H9 (cell line): ENCODE measurements around the gene IGF2R. TPM values are rescaled to one million over a fixed set of nuclear protein-coding genes. Genes with fewer than 3 reads are reported as not detected.

Source experiments
- DNase-seq: peaks from one replicate; pipeline ENCODE4 v3.0.0-alpha.2; 2017
- H2AFZ ChIP-seq: one replicate; pipeline ENCODE4 v1.6.1; 2013; ENCODE audit warnings: mild to moderate bottlenecking, low read length, control low read depth, moderate library complexity
- H2AK5ac ChIP-seq: 2 replicates; pipeline ENCODE4 v1.6.1; 2013; ENCODE audit warnings: low read length, control low read depth, mixed read lengths; ENCODE audit not compliant: insufficient read length
- H2BK120ac ChIP-seq: one replicate; pipeline ENCODE4 v1.6.1; 2013; ENCODE audit warnings: low read depth, mild to moderate bottlenecking, low read length, control low read depth, inconsistent platforms; ENCODE audit not compliant: poor library complexity, severe bottlenecking
- H2BK12ac ChIP-seq: 2 replicates; pipeline ENCODE4 v1.6.1; 2013; ENCODE audit warnings: low read length, control low read depth, mixed read lengths, low read depth; ENCODE audit not compliant: insufficient read length
- H2BK15ac ChIP-seq: 2 replicates; pipeline ENCODE4 v1.6.1; 2013; ENCODE audit warnings: low read depth, low read length, control low read depth
- H2BK20ac ChIP-seq: one replicate; pipeline ENCODE4 v1.6.1; 2013; ENCODE audit warnings: low read depth, mild to moderate bottlenecking, low read length, control low read depth, inconsistent platforms; ENCODE audit not compliant: poor library complexity, severe bottlenecking
- H2BK5ac ChIP-seq: 2 replicates; pipeline ENCODE4 v1.6.1; 2013; ENCODE audit warnings: low read length, control low read depth, mixed read lengths; ENCODE audit not compliant: insufficient read length
- H3K14ac ChIP-seq: 2 replicates; pipeline ENCODE4 v1.6.1; 2013; ENCODE audit warnings: low read length, control low read depth; ENCODE audit not compliant: insufficient read depth
- H3K18ac ChIP-seq: 2 replicates; pipeline ENCODE4 v1.6.1; 2013; ENCODE audit warnings: low read depth, mild to moderate bottlenecking, mixed read lengths, low read length, control low read depth; ENCODE audit not compliant: insufficient read length
- H3K23ac ChIP-seq: 2 replicates; pipeline ENCODE4 v1.6.1; 2013; ENCODE audit warnings: low read length, control low read depth, mixed read lengths, low read depth; ENCODE audit not compliant: insufficient read length
- H3K23me2 ChIP-seq: 2 replicates; pipeline ENCODE4 v1.6.1; 2013; ENCODE audit warnings: low read depth, mild to moderate bottlenecking, mixed read lengths, low read length, control low read depth; ENCODE audit not compliant: insufficient read length, poor library complexity, severe bottlenecking
- H3K27ac ChIP-seq: 2 replicates; pipeline ENCODE4 v1.5.1; 2013; ENCODE audit warnings: low read length, control low read depth, mixed read lengths, low read depth; ENCODE audit not compliant: insufficient read length
- H3K27me3 ChIP-seq: 2 replicates; pipeline ENCODE4 v1.6.1; 2013; ENCODE audit warnings: low read length, control low read depth, inconsistent platforms; ENCODE audit not compliant: insufficient read depth
- H3K4ac ChIP-seq: 2 replicates; pipeline ENCODE4 v1.6.1; 2013; ENCODE audit warnings: low read depth, mild to moderate bottlenecking, control low read depth, inconsistent platforms, low read length, moderate library complexity
- H3K4me1 ChIP-seq: 2 replicates; pipeline ENCODE4 v1.6.1; 2013; ENCODE audit warnings: low read length, control low read depth, inconsistent platforms; ENCODE audit not compliant: insufficient read depth
- H3K4me2 ChIP-seq: 2 replicates; pipeline ENCODE4 v1.6.1; 2013; ENCODE audit warnings: low read length, control low read depth, mixed read lengths; ENCODE audit not compliant: insufficient read length, insufficient read depth
- H3K56ac ChIP-seq: 2 replicates; pipeline ENCODE4 v1.6.1; 2013; ENCODE audit warnings: low read depth, mild to moderate bottlenecking, mixed read lengths, low read length, control low read depth; ENCODE audit not compliant: insufficient read length
- H3K79me1 ChIP-seq: 2 replicates; pipeline ENCODE4 v1.6.1; 2013; ENCODE audit warnings: low read depth, mild to moderate bottlenecking, moderate library complexity, low read length, control low read depth, inconsistent platforms; ENCODE audit not compliant: insufficient read depth, poor library complexity, severe bottlenecking
- H3K79me2 ChIP-seq: 2 replicates; pipeline ENCODE4 v1.6.1; 2013; ENCODE audit warnings: low read length, control low read depth, inconsistent platforms; ENCODE audit not compliant: insufficient read depth
- H3K9ac ChIP-seq: 2 replicates; pipeline ENCODE4 v1.6.1; 2013; ENCODE audit warnings: low read length, control low read depth, mixed read lengths; ENCODE audit not compliant: insufficient read length; ENCODE audit errors: extremely low read depth
- H3K9me3 ChIP-seq: one replicate; pipeline ENCODE4 v1.6.1; 2013; ENCODE audit warnings: low read depth, low read length, inconsistent platforms; ENCODE audit not compliant: control insufficient read depth
- H3T11ph ChIP-seq: one replicate; pipeline ENCODE4 v1.6.1; 2013; ENCODE audit warnings: mild to moderate bottlenecking, low read length, control low read depth, inconsistent platforms
- H4K20me1 ChIP-seq: one replicate; pipeline ENCODE4 v1.6.1; 2013; ENCODE audit not compliant: control insufficient read depth, insufficient read length, insufficient read depth
- H4K5ac ChIP-seq: 2 replicates; pipeline ENCODE4 v1.6.1; 2013; ENCODE audit warnings: low read depth, mild to moderate bottlenecking, mixed read lengths, low read length, control low read depth; ENCODE audit not compliant: insufficient read length
- H4K8ac ChIP-seq: replicated peaks from 2 replicates; pipeline ENCODE4 v1.6.1; 2013; ENCODE audit warnings: low read length, control low read depth, mixed read lengths, low read depth; ENCODE audit not compliant: insufficient read length
- H4K91ac ChIP-seq: 2 replicates; pipeline ENCODE4 v1.6.1; 2013; ENCODE audit warnings: low read depth, mild to moderate bottlenecking, moderate library complexity, mixed read lengths, low read length, control low read depth; ENCODE audit not compliant: insufficient read length
- H3K27ac Mint-ChIP-seq, 3 experiments: 2 replicates in 2 of 3; 3 replicates in 1 of 3; pipeline ENCODE4 v1.8.0; 2020 to 2021; ENCODE audit warnings: mixed read lengths in 3 of 3, mild to moderate bottlenecking in 1 of 3, moderate library complexity in 1 of 3
- H3K27me3 Mint-ChIP-seq: 2 replicates; pipeline ENCODE4 v1.8.0; 2021; ENCODE audit warnings: low read depth, mild to moderate bottlenecking, moderate library complexity, mixed read lengths
- H3K36me3 Mint-ChIP-seq, 3 experiments: 2 replicates in 2 of 3; 3 replicates in 1 of 3; pipeline ENCODE4 v1.8.0; 2020 to 2021; ENCODE audit warnings: low read depth in 3 of 3, mixed read lengths in 3 of 3; ENCODE audit not compliant: insufficient read depth in 1 of 3
- H3K4me1 Mint-ChIP-seq, 2 experiments: 2 replicates each; pipeline ENCODE4 v1.8.0; 2020; ENCODE audit warnings: mixed read lengths in 2 of 2
- H3K4me3 Mint-ChIP-seq, 2 experiments: 2 replicates in 1 of 2; 3 replicates in 1 of 2; pipeline ENCODE4 v1.8.0; 2020 to 2021; ENCODE audit warnings: mild to moderate bottlenecking in 2 of 2, mixed read lengths in 2 of 2, moderate library complexity in 1 of 2
- H3K9me3 Mint-ChIP-seq, 2 experiments: 2 replicates in 1 of 2; 3 replicates in 1 of 2; pipeline ENCODE4 v1.8.0; 2020; ENCODE audit warnings: mild to moderate bottlenecking in 2 of 2, mixed read lengths in 2 of 2, moderate library complexity in 1 of 2
- CTCF ChIP-seq: fragments of 200-600 bp; sonication (generic); conservative IDR thresholded peaks from 3 replicates; pipeline ENCODE4 v1.8.0; 2021; ENCODE audit warnings: antibody characterized with exemption, mild to moderate bottlenecking
- WGBS: extraction: QIAGEN DNeasy Blood & Tissue Kit; methylation state at CpG from one replicate; pipeline ENCODE4 v1.1.7; 2013; ENCODE audit warnings: missing lambda C conversion rate, low lambda C conversion rate, mixed read lengths; ENCODE audit not compliant: insufficient read length; ENCODE audit errors: extremely low coverage; 5-methylcytosine and 5-hydroxymethylcytosine counted together
- total RNA-seq: library from RNA; stranded (reverse); gene quantifications from 2 replicates; pipeline ENCODE4 v1.2.1, GENCODE V29; 2021

The IGF2R gene
- total RNA-seq, 1 experiment from 2014 or later = 66.7 TPM

- Histone ChIP-seq H3K79me2 (no peaks in the 10 kb centered on the region), H2BK120ac (no peak overlapping the region), H3T11ph (no peak overlapping the region), H3K14ac (no peak overlapping the region), H3K9ac (no peak overlapping the region), H4K5ac (no peak overlapping the region), H3K9me3 (no peaks in the 10 kb centered on the region), H3K79me1 (no peaks in the 10 kb centered on the region), H2BK5ac (no peak overlapping the region), H2AFZ (no peak overlapping the region), H2BK12ac (no peak overlapping the region), H3K18ac (no peak overlapping the region), H4K8ac (no peak overlapping the region), H3K27me3 (no peaks in the 10 kb centered on the region), H3K27ac (no peak overlapping the region), H3K23me2 (no peaks in the 10 kb centered on the region), H3K4ac (no peak overlapping the region), H3K56ac (no peak overlapping the region), H3K4me2 (no peak overlapping the region), H2BK15ac (no peak overlapping the region), H2BK20ac (no peak overlapping the region), H3K4me1 (no peaks in the 10 kb centered on the region), H4K91ac (no peak overlapping the region), H4K20me1 (no peaks in the 10 kb centered on the region), H2AK5ac (no peak overlapping the region), H3K23ac (no peak overlapping the region)
- 0 out of 7 replicates have a peak, but pooled peaks cover 0 to 2% (median 0%) of the 10 kb centered on the region in 3 experiments for H3K36me3 Mint-ChIP-seq
- H3K9me3 Mint-ChIP-seq = peaks cover 0 to 2% of the 10 kb centered on the region in 2 experiments; a peak in 2 of 5 replicates
- peaks cover 2% of the 10 kb centered on the region; the same call in 1 of the 2 replicates for H3K27me3 Mint-ChIP-seq
- WGBS = no CpG with 5 or more reads among the region's 6 CpGs
- DNase-seq = no peak
- H3K4me1 Mint-ChIP-seq = no peaks in the 10 kb centered on the region
- H3K4me3 Mint-ChIP-seq = no peak overlapping the region
- TF ChIP-seq CTCF = no peak
- no peak overlapping the region for H3K27ac Mint-ChIP-seq
Measured at GRCh38 chr6:160146454-160147145, 177.7 kb downstream of the IGF2R start.
